Dermis blood vessel endothelial cell (primary cell): ENCODE results near the gene S100PBP. TPM values are rescaled to one million over a fixed set of nuclear protein-coding genes. Genes with fewer than 3 reads are reported as not detected.
"Not testable (repeated sequence)": the region's sequence is repeated elsewhere in the genome, so short reads cannot be mapped to it uniquely, and the experiment has no call there.

Source experiments
- DNase-seq: peaks from one replicate; pipeline ENCODE4 v3.0.0; 2010
- total RNA-seq: library from RNA; depleted of rRNA; stranded (reverse); fragments of >200 nt; gene quantifications from 2 replicates; pipeline ENCODE4 v1.2.3, GENCODE V29; 2014

S100PBP gene
- total RNA-seq, 1 donor from 2014 or later = 50.0 TPM

DNA sequence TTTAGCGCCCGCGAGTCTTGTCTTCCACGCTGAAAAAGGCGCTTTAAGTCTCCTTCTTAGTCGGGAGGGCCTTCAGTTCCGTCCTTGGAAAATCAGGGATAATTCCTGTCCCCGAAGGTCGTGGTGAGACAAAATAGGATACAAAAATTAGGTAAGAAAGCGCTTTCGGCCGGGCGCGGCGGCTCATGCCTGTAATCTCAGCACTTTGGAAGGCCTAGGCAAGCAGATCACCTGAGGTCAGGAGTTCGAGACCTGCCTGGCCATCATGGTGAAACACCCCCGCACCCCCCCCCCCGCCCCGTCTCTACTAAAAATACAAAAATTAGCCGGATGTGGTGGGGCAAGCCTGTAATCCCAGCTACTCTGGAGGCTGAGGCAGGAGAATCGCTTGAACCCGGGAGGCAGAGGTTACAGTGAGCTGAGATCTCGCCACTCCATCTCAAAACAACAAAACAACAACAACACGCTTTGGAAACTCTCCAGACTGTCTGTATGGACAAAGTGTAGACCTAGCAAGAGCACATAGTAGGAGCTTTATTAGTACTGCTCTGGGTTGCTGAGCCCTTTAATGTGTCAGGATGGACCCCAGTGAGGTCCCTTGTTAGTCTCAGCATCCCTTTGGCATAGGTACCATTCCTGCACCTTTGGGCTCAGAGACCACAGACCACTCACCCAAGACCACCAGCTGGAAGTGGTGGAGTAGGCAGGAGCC, 84.5 kb downstream of the S100PBP start:
- DNase-seq = no peak

DNA sequence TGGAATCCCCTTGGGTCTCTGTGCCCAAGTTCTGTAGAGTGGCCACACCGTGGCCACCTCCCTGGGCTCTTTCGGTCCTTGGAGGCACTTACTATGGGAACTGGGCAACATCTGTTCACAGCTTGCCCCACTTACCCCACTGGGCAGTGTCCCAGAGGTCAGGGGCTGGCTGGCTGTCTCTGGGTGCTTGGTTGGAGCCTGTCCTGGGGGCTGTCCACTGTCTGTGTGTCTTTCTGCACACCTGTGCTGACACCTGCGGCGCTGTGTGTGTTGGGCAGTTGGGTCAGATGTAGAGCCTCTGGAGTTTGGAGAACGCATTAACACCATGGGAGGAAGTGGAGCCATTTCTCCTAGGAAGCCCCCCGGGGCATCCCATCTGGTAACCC, 85.1 kb downstream of the S100PBP start:
- DNase-seq = no peak

DNA sequence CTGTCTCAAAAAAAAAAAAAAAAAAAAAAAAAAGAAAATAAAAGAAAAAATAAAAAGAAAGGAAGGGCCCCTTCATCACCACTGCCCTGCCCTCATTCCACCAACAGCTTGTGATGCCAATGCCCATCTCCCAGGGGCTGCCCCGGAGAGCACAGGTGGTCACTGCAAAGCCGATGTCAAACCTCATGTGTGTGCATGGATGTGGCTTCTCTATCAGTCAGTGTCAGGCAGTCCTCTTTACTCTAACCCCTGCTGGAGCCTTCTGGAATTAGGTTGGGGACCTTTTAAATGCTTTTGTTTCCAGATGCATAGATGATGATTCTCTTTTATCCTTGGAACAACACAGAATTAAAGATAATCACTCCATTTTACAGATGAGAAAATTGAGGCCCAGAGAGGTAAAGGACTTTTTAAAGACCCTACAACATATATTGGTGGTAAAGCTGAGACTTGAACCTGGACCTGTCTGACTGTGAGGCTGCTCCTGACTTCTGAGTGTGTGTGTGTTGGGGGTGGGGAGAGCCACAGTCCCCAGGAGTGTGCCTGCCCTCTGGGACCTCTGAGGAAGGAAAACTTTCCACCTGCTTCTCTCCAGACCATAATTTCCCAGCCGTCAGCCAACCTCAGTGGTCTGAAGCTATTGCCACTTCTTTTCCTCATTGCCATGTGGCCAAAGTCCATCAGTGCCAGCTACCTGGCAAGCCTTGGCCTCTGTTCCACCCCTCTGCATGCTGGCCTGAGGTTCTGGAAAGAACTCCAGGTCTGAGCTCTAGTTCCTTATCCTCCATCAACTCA, 86.7 kb downstream of the S100PBP start:
- DNase-seq = no peak

DNA sequence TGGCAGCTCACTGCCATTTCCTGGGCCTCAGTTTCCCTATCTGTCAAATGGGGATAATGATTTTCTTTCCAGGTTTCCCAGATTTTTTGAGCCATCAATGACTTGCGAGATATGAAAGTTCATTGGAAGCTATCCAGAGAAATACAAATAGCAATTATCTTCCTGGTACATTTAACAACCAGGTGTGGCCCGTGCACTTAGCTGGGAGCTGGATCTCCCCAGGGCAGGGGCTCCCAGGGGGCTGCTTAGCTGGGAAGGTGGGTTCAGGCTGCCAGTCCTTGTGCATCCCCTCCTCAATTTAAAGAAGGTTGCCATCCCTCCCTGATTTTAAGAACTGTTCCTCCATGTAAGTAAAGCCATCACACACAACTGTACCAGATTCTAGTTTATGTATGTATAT, 87.3 kb downstream of the S100PBP start:
- no peak for DNase-seq

DNA sequence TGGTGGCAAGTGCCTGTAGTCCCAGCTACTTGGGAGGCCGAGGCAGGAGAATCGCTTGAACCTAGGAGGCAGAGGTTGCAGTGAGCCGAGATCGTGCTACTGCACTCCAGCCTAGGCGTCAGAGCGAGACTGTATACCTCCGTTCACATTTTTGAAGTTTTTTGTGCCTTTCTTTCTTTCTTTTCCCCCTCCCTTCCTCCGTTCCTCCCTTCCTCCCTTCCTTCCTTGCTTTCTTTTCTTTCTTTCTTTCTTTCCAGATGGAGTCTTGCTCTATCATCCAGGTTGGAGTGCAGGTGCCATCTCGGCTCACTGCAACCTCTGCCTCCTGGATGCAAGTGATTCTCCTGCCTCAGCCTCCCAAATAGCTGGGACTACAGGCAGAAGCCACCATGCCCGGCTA, 88.1 kb downstream of the S100PBP start:
- DNase-seq = not testable (repeated sequence)

DNA sequence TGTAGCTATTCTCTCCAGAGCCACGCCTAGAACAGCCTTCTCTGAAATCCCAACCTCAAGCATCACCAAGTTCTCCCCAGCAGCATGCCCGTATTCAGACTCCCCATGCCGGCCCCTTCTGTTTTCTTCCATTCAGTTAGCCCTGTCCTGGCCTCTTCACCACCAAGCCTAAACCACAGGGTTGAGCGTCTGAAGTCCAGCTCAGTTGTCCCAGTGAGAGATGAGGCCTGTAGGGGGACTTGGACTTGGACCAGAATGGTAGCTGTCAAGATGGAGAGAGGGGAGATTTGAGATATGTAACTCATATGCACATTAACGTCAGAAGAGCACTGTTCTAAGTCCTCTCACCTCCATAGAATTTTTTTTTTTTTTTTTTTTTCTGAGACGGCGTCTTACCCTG, 89.2 kb downstream of the S100PBP start:
- DNase-seq = no peak

DNA sequence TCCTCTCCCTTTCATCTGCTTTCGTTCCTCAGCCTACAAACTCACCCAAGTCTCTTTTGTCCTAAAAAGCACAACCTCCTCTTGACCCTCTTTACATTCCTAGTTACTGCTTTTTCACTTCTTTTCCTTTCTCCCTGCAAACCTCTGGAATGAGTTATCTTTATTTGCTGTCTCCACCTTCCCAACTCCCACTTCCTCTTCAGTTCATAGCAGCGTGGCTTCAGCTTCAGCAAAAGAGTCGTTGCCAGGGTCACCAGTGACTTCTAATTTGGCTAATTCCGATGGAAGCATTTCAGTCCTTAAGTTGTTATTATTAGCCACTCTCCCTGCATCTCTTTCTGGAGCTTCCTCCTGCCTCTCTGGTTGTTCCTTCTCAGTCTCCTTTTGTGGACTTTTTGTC, 90.0 kb downstream of the S100PBP start:
- DNase-seq = peak; percentile 15

Other genes with a start within 250 kb of the S100PBP start
- gene ZBTB8OS, start 167.1 kb upstream of the S100PBP start, total RNA-seq = 39.1 and 51.4 TPM in 2 replicates
- 193 and 244 TPM in 2 replicates for gene RBBP4, start 166.4 kb upstream of the S100PBP start, total RNA-seq
- gene SYNC, start 114.9 kb upstream of the S100PBP start, total RNA-seq = 16.4 and 21.4 TPM in 2 replicates
- gene YARS1, start 295 bp upstream of the S100PBP start, total RNA-seq = 63.6 and 84.0 TPM in 2 replicates
- 0.85 and 0.88 TPM in 2 replicates for gene FNDC5, start 53.3 kb downstream of the S100PBP start, total RNA-seq
- gene HPCA, start 68.8 kb downstream of the S100PBP start, total RNA-seq = 0.05 TPM in 1 of 2 replicates, not detected in the other
- 20.1 and 30.6 TPM in 2 replicates for gene TMEM54, start 83.7 kb downstream of the S100PBP start, total RNA-seq
- 18.7 and 25.3 TPM in 2 replicates for gene RNF19B, start 147.2 kb downstream of the S100PBP start, total RNA-seq
- 164 and 212 TPM in 2 replicates for gene AK2, start 219.2 kb downstream of the S100PBP start, total RNA-seq